Inflammatory macrophage (primary cell): ENCODE measurements around the gene SRSF1.
"Not testable (repeated sequence)": the region's sequence is repeated elsewhere in the genome, so short reads cannot be mapped to it uniquely, and the experiment has no call there.

Experiments
- DNase-seq, 2 donors: peaks; one replicate each; pipeline ENCODE4 v3.0.0-alpha.2; 2020 to 2022
- total RNA-seq, 18 experiments: gene quantifications; one replicate each; lab custom pipeline; 2026; ENCODE audit warnings: mixed read lengths in 6 of 18, inconsistent platforms in 2 of 18; lab: John Stamatoyannopoulos, UW

Gene SRSF1, protein sequence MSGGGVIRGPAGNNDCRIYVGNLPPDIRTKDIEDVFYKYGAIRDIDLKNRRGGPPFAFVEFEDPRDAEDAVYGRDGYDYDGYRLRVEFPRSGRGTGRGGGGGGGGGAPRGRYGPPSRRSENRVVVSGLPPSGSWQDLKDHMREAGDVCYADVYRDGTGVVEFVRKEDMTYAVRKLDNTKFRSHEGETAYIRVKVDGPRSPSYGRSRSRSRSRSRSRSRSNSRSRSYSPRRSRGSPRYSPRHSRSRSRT
- 18.8 to 118 (median 68.9) reads per million in 18 experiments for total RNA-seq

DNA sequence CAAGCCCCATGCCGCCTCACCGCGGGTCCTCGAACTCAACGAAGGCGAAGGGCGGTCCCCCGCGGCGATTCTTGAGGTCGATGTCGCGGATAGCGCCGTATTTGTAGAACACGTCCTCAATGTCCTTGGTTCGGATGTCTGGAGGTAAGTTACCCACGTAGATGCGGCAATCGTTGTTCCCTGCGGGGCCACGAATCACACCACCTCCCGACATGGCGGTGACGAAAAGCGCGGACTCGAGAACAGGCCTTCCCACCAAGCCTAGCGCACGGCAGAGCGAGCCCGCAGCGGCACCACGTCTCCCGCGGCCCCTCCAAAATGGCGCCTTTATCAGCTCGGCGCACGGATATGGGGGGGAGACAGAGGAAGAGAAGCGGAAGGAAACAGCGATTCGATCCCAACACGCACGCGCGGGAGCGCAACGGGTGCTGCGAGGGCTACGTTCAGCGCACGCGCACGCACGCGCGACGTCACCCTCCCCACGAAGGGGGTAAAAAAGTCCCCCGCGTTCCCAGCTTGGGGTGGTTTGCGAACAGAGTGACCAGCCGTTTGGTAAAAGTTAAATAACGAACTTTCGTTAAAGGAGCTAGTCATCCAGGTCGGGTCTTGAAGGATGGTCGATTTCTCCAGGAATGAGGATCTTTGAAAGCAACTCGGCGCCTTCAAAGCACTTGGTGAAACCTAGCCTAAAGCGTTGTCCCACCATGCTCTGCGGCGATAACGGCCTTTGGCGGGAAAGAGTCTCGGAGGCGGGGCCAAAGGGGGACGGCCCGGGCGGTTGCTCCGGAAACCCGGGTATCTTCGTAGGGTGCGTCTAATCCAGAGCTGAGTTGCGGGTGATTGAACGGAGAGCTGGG is at the start of gene SRSF1:
Gene SRSF1 (minus strand): TSS at position 323 of the 857 bp plus-strand sequence. CDS start 109 bp downstream, at position 214.
- DNase-seq = peak; percentile 98 to 99

DNA sequence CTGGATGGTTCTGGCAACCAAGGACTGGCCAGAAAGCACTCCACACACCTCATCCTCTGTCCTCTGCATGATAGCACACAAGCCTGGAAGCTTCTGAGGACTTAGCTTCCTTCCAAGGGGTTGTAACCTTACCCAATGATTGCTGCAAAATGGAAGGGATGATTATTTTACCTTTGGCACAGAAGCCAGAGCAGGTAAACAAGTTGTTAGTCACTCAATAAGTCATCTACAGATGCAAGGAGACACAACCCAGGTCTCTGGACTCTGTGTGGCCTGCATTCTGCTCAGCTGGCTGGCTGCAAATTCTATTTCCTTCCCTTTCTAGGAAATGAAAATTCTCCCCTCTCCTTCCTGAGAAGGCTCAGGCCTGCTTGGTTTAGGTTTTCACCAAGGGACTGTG is 49.4 kb upstream of the SRSF1 start:
- DNase-seq = no peak

DNA sequence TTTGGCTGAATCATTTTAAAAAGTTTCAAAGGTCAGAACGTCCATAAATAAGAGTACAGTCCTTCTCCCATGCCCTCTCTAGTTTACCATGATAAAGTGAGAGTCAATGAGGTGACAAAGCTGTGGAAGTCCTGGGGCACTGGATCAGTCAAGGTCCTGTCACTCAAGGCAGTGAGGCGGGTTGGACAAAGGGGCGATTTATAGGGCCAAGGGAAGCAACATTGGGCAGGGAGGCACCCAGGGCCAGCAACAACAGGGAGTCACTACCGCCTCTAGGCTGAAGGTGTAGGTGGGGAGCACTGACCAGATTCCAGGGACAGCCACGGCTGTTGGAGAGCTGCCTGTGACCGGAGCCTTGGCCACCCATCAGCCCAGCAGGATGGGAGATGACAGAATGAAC is 47.6 kb upstream of the SRSF1 start:
- no peak for DNase-seq

DNA sequence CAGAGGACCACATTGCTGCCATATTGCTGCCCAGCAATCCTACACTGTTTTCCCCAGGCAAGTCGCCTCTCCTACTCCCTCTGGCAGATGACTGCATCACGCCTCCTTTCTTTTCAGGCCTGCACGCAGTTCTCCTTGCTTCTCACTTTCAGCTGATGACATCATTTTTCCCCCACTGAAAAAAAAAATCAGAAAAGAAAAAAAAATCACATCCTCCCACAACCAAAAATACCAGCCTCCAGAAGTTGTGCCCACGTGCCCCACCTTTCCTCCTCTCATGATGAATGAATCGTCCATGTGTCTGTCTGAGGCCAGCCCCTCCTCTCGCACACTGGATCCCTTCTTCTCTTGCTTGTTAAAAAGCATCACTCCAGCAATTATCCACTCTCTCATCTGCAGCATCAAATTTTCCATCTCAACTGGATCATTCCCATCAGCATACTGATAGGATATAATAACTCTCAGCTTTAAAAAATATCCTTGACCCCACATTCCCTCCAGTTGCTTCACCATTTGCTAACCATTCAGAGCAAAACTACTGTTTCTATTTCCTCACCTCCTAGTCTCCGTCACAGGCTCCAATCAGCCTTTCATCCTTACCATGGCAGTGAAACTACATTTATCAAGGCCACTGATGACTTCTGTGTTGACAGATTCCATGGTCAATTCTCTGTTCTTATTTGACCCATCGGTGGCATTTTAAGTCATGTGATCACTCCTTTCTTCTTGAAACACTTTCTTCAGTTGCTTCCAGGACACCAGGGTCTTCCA is 46.1 kb upstream of the SRSF1 start:
- DNase-seq = peak in 1 of 2 donors; percentile 58

DNA sequence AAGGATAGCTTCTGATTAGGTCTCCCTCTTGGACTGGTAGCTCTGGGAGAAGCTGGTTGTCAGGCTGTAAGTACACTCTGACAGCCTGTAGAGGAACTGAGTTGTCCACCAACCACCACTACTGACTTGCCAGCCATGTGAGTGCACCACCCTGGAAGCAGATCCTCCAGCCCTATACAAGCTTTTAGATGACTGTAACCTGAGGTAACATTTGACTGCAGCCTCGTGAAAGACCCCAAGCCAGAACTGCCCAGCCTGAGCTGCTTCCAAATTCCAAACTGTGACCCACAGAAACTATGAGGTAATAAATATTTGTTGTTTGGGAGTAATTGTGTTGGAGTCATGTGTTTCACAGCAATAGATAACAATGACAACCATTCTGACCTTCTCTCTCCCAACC is 45.4 kb upstream of the SRSF1 start:
- DNase-seq = peak in 1 of 2 donors; percentile 24

DNA sequence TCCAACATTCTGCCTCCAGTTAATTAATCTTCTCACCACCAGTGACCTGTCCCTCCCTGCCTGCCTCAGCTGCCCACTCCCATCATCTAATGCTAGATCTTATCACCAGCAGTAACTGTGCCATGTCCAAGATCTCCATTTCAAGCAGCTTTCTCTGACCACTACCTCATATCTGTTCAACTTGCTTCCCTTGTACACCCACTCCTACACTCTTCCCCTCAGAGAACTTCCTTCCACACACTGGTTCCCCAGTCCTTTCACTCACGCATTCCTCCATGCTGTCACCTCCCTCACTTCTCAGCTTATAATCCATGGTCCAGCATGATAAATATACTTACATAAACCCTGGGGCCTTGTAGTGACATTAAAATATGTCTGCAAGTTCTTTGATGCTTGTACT is 44.4 kb upstream of the SRSF1 start:
- peak; percentile 38 to 65 for DNase-seq

DNA sequence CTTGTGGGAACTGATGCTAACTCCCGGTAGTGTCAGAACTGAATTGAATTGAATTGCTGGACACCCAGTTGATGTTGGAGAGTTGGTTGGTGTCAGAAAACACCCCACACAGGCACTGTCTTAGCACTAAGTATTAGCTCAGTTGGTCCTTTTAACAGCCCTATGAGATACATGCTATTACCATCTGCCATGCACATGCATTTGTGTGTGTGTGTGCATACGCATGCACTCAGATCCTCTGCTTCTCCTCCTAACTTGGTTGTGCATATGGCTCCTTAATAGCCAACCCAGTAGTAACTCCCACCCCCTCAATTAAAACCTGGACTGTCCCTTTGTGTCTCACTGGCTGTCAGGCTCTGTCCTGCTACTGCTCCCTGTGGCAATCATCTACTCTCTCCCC is 43.9 kb upstream of the SRSF1 start:
- no peak for DNase-seq

DNA sequence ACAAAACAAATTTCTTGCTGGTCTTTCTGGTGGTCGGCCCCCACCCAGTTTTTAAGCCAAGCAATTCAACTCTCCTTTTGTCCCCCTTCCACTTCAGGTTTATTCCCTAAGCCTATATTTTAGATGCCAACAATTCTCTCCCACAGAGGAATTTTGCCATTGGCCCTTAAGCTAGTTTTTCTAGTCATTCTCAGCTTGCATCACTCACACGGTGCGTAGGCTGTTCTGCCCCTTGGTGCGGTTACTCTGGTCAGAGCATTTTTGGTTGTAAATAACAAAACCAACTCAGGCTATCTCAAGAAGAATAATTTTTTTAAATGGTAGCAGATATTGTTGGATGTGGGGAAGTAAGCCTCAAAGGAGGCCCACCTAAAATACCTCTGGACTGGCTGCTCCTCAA is 42.5 kb upstream of the SRSF1 start:
- DNase-seq = no peak

DNA sequence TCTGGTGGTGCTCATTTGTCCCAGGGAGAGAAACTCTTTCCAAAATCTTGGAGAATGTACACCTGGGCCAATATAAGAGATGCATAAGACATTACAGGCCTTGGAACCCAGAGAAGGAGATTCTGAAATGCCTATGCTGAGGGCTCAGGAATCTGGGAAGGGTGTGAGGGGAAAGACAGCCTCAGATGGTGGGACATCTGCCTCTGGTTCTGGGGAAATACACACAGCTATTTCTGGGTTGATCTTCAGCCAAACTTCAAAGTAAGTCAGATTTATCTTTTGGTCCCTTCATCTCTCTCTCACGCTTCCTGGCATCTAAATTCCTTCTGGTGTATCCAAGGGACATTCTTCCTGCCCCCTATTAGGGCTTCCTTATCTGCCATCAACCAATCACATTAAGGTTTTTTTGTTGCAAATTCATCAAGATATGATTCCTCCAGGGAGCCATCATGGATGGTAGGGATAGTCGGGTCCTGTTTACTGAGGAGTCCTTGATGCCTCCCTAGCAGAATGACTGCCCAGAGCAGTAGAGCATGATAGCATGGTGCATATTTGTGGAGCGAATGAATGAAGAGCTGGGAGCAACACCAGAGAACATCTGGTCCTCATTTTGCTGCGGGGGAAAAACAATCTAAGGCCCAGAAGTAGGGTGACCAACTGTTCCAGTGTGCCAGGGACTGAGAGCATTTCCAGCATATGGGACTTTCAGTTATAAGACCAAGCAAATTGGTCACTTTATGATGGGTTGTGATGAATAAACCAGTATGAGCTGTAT is 40.5 kb upstream of the SRSF1 start:
- DNase-seq = no peak

DNA sequence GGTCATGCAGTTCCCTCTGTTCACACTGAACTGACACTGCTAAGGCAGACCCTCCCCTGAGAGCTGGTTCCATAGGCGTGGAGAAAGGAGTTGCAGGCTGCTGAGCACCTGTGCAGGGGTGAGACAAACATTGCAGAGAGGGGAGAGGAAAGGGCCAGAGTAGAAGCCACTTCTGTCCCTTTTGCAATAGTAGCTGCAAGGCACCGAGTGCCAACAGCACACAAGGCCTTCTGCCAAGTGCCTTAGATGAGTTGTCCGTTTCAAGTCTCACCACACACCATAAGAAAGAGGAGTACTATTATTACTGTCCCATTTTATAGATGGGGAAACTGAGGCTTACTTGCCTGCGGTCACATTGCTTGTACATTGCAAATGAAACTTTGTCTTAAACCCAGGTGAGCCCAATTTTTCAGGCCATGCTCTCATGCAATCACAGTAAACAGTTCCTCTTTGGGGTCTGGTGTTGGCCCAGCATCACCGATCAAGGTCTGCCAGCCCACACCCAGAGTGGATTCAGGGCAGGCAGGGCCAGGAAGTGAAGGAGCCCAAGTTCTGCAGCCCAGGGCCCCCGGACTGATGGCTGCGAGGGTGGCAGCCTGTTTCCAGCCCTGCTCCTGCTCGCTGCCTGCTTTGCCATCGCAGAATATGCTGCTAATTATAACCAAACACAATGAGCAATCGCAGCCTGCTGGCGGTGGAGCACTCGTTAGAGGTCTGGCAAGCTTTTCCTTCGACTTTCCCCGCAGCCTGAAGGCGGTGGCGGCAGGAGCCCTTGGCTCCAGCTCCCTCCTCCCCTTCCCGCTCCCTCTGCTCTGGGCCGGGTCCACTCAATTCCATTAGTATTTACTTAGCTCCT is 39.4 kb upstream of the SRSF1 start:
- DNase-seq = no peak

DNA sequence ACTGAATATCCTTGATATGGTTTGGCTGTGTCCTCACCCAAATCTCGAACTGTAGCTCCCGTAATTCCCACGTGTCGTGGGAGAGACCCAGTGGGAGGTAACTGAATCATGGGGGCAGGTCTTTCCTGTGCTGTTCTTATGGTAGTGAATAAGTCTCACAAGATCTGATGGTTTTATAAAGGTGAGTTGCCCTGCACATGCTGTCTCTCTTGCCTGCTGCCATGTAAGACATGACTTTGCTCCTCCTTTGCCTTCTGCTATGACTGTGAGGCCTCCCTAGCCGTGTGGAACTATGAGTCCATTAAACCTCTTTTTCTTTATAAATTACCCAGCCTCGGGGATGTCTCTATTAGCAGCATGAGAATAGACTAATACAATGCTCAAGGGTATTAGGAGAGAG is 37.2 kb upstream of the SRSF1 start:
- DNase-seq = not testable (repeated sequence)

DNA sequence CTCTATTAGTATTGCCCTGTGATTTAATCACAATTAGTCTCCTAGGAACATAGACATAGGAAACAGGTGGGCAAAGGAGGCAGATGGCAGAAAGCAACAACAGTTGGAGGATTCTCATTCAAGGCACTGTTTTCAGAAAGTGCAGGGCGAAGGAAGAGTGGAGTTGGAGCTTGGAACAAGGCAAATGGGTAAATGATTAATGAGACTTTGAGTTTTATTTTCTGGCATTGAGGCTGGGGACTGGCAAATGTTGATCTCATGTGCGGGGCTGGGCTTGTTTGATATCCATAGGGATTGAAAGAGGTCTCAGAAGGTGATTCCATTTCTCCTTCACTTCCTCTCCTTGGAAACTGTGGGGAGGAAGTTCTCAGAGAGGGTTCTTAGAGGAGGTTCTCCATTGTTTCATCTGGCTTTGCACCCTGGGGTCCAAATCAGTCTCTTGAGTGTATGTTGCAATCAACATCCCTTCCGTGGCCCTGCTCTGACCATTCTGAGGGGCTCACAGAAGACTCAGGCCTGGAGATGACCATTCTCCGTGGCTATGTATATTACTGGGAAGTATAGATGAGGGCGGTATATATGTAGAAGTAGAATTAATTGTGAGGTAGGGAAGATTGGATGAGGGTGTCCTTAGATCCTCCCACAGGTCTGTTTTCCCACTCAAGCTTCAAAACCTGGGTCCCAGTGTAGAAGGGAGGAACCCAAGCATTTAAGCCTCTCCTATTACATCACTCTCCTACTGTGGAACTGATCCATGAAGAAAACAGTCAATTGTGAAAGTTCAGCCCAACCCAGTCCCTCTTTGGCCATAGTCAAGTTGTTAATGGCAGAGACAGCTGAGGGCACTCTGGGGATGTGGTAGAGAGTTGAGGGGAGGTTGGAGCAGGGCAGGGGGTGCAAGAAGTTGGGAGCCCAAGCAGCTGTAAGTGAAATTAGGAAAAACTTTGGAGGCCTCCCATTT is 36.5 kb upstream of the SRSF1 start:
- DNase-seq = peak in 1 of 2 donors; percentile 18

DNA sequence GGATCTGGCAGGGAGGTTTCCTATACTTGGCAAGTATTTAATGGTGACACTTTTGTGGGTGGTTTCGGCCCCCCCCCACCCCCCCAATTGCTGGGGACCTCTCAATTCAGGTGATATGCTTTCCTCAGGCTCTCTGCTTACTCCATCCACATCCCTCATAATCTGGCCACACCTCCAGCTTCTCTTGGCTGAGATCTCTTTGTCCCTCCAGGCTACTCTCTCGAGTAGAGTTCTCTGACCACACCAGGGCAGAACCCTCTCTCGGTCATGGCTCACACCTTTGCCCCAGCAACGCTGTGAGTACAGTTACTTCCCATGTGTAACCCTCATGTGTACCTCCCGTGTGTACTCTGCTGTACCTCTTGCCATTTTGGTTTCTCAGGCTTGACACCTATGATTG is 34.1 kb upstream of the SRSF1 start:
- no peak for DNase-seq

DNA sequence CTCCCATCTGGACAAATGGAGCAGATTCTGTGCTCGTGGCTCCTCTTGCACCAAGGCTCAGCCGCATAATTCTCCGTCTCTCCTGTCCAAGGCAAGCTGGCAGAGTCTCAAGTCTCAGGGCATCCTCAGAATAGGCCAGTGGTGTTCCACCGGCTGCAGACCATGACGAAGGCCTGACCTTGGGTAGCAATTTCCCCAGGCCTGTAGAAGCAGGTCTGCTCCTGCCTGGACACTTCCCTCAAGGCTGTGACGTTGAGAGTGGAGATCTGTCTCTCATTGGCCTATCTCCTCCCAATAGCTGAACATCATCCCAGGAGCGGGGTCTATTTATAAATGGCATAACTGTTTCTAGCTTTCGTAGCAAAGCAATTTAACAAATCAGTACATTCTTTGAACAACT is 33.3 kb upstream of the SRSF1 start:
- DNase-seq = no peak

DNA sequence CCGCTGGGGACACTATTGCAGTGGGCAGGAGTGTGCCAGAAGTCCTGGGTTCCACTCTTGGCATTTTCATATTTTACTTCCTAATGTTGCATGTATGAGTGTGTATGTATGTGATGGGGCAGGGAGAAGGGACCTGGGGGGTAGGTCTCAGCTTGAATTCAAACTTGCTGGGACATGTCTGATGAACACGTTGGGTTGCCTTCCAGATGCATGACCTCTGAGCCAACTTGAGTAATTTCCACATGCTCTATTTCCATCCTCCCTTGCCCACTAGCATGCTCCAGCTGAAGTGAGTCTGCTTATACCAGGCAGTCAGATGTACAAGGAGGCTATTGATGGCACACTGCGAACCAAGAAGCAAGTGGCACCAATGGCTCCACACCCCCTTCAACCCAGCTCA is 32.9 kb upstream of the SRSF1 start:
- DNase-seq = no peak

DNA sequence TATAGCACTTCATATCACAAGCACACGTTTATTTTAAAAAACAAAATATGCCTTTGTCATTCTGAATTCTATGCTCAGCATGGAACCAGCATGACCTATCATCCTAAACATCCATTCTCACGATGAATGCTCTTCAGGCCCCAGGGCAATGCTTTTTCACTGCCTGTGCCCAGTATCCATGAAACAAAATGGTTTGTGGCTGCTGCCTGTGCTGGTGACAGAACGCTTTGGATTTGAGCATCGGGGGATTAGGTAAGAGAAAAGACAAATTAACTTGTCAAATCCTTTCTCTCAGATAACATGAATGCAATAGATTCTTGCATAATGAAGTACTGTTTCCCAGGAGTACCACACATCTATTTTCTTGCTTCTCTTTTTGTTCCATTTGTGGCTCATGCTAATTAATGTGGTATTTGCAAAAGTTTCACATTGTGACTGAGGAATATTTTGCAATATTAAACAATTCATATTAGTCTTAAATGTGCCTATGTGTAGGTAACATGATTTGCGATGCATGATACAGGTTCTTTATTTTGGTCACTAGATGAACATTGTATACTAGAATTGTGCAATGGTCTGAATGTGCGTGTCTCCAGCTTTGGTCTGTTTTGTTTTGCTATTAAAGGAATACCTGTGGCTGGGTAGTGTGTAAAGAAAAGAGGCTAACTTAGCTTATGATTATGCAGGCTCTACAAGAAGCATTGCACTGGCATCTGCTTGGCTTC is 25.8 kb upstream of the SRSF1 start:
- DNase-seq = peak in 1 of 2 donors; percentile 33

DNA sequence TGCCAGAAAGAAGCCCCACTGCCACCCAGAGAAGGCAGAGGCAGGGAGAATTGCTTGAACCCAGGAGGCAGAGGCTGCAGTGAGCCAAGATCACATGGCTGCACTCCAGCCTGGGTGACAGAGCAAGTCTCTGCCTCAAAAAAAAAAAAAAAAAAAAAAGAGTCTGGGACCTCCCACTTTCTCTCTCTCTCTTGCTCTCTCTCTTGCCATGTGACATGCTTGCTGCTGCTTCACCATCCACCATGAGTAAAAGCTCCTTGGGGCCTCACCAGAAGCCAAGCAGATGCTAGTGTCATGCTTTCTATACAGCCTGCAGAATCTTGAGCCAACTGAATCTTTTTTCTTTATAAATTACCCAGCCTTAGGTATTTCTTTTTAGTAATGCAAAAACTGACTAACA is 21.5 kb upstream of the SRSF1 start:
- DNase-seq = no peak

DNA sequence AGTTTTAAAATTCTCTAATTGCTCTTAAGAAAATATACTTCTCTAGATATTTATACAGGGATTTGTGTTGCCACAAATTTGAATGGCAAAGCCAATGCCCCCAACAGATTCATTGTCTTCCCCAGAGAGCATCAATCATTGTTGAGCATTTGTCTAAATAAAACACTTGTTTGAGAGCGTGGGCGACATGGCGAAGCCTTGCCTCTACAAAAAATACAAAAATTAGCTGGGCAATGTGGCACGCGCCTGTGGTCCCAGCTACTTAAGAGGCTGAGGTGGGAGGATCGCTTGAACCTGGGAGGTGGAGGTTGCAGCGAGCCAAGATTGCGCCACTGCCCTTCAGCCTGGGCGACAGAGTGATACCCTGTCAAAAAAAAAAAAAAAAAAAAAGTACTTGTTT is 13.4 kb upstream of the SRSF1 start:
- no peak for DNase-seq

DNA sequence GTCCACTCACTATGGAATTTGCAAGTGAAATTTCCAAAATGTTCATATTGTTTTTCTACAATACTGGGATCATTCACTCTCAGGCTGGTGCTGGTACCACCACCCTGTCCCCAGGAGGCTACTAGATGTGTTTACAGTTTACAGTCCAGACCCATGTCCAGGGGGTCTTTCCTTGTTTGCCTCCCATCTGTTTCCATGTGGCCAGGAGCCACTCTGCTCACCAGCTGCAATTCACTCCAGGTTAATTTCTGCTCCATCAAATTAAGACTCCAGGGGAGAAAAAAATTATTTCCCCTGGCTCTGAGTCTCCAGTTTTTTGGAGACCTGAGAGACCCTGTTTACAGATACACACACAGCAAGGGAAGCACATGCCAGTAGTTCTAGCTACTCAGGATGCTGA is 12.5 kb upstream of the SRSF1 start:
- no peak for DNase-seq

DNA sequence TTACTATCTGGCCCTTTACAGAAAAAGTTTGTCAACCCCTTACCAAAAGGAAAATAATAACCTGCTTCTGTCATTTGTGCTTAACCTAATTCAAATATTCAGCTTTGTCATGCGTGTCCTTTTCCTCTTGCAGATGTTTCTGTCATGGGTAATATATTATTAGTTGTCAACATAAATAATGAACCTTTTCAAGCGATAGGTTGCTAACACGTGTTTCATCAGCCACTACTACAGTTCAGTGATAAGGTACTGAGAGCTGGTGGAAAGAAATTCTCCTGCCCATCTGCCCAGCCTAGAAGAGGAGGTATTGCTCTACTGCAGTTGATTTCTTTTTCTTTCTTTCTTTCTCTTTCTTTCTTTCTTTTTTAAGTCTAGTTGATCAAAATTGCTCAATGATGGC is 12.0 kb upstream of the SRSF1 start:
- no peak for DNase-seq
